Thymus (tissue), 14 donors: ENCODE data around the gene CHM. TPM values are rescaled to one million over a fixed set of nuclear protein-coding genes. Genes with fewer than 3 reads are reported as not detected.

ENCODE experiments used
- DNase-seq, 9 donors: peaks; one replicate each; pipeline ENCODE4 v3.0.0-alpha.2; 2013; ENCODE audit warnings: low spot score in 9 of 9, low read depth in 6 of 9, missing footprints in 1 of 9
- H3K27ac ChIP-seq, 2 donors: one replicate each; pipeline ENCODE4 v1.5.1; 2013; ENCODE audit warnings: control low read depth in 1 of 2, low read depth in 1 of 2, low read length in 1 of 2, mild to moderate bottlenecking in 1 of 2, moderate library complexity in 1 of 2
- H3K27me3 ChIP-seq, 2 donors: one replicate each; pipeline ENCODE4 v1.5.1; 2013; ENCODE audit warnings: low read length in 1 of 2; ENCODE audit not compliant: control insufficient read depth in 2 of 2, insufficient read depth in 1 of 2
- H3K36me3 ChIP-seq, 2 donors: one replicate each; pipeline ENCODE4 v1.5.1; 2013; ENCODE audit warnings: low read length in 1 of 2, mild to moderate bottlenecking in 1 of 2, moderate library complexity in 1 of 2; ENCODE audit not compliant: control insufficient read depth in 2 of 2, insufficient read depth in 2 of 2
- H3K4me1 ChIP-seq, 2 donors: one replicate each; pipeline ENCODE4 v1.5.1; 2013; ENCODE audit warnings: low read length in 2 of 2; ENCODE audit not compliant: control insufficient read depth in 2 of 2, insufficient read depth in 2 of 2
- H3K4me3 ChIP-seq, 2 donors: one replicate each; pipeline ENCODE4 v1.5.1; 2013; ENCODE audit warnings: low read length in 2 of 2, control low read depth in 1 of 2, mild to moderate bottlenecking in 1 of 2
- H3K9me3 ChIP-seq, 2 donors: one replicate each; pipeline ENCODE4 v1.5.1; 2013; ENCODE audit warnings: low read length in 1 of 2, mild to moderate bottlenecking in 1 of 2; ENCODE audit not compliant: control insufficient read depth in 2 of 2, insufficient read depth in 1 of 2
- WGBS: extraction: QIAGEN DNeasy Blood & Tissue Kit; methylation state at CpG from one replicate; pipeline ENCODE4 v1.1.7; 2013; 5-methylcytosine and 5-hydroxymethylcytosine counted together
- long read RNA-seq, 10 donors: transcript quantifications; one replicate each; lab custom pipeline, GENCODE V29; 2026
- polyA plus RNA-seq: library from polyadenylated mRNA; stranded (reverse); fragments of 200-250 nt; gene quantifications from one replicate; pipeline ENCODE4 v1.2.3, GENCODE V29; 2013
- total RNA-seq: library from RNA; stranded (reverse); fragments of 120-200 nt; gene quantifications from one replicate; pipeline ENCODE4 v1.2.4, GENCODE V29; 2013
- donor health status: healthy.

Gene CHM, protein sequence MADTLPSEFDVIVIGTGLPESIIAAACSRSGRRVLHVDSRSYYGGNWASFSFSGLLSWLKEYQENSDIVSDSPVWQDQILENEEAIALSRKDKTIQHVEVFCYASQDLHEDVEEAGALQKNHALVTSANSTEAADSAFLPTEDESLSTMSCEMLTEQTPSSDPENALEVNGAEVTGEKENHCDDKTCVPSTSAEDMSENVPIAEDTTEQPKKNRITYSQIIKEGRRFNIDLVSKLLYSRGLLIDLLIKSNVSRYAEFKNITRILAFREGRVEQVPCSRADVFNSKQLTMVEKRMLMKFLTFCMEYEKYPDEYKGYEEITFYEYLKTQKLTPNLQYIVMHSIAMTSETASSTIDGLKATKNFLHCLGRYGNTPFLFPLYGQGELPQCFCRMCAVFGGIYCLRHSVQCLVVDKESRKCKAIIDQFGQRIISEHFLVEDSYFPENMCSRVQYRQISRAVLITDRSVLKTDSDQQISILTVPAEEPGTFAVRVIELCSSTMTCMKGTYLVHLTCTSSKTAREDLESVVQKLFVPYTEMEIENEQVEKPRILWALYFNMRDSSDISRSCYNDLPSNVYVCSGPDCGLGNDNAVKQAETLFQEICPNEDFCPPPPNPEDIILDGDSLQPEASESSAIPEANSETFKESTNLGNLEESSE
- total RNA-seq (14.4 TPM), polyA plus RNA-seq (20.2 TPM)
- long read RNA-seq, donor 1, result 0 reads
- long read RNA-seq, donor 2, full-length matches to known transcripts, result 1 of 1 reads
- long read RNA-seq, donor 2, partial matches to known transcripts, result 0 of 1 reads
- long read RNA-seq, donor 2, other reads (novel, unspliced or antisense), result 0 of 1 reads
- long read RNA-seq, donor 3, full-length matches to known transcripts, result 2 of 2 reads
- long read RNA-seq, donor 3, partial matches to known transcripts, result 0 of 2 reads
- long read RNA-seq, donor 3, other reads (novel, unspliced or antisense), result 0 of 2 reads
- long read RNA-seq, donor 4, result 0 reads
- long read RNA-seq, donor 5, result 0 reads
- long read RNA-seq, donor 6, full-length matches to known transcripts, result 1 of 1 reads
- long read RNA-seq, donor 6, partial matches to known transcripts, result 0 of 1 reads
- long read RNA-seq, donor 6, other reads (novel, unspliced or antisense), result 0 of 1 reads
- long read RNA-seq, donor 7, partial matches to known transcripts, result 8 of 8 reads
- long read RNA-seq, donor 7, other reads (novel, unspliced or antisense), result 0 of 8 reads
- long read RNA-seq, donor 8, result 0 reads
- long read RNA-seq, donor 9, full-length matches to known transcripts, result 2 of 2 reads
- long read RNA-seq, donor 9, partial matches to known transcripts, result 0 of 2 reads
- long read RNA-seq, donor 9, other reads (novel, unspliced or antisense), result 0 of 2 reads
- long read RNA-seq, donor 10, full-length matches to known transcripts, result 2 of 2 reads
- long read RNA-seq, donor 10, partial matches to known transcripts, result 0 of 2 reads
- long read RNA-seq, donor 10, other reads (novel, unspliced or antisense), result 0 of 2 reads

- Histone ChIP-seq H3K27me3 (no peaks in the 10 kb centered on the region), H3K9me3 (no peaks in the 10 kb centered on the region), H3K36me3 (no peaks in the 10 kb centered on the region), H3K27ac (peak within 1 kb of the TSS; percentile 71 to 82), H3K4me3 (peak within 1 kb of the TSS; percentile 63 to 70), H3K4me1 (no peaks in the 10 kb centered on the region)
- 4% methylated on average over 25 of the region's 25 CpGs for WGBS
- peak; percentile 63 to 90 (median 77) for DNase-seq
These were observed at the start of gene CHM for GRCh38 chrX:86047174-86047935. TSS of gene CHM (minus strand) at chrX:86047558. CDS start at chrX:86047532, 26 bp downstream.

- H3K27me3 ChIP-seq, result no peaks in the 10 kb centered on the region
- H3K4me1 ChIP-seq, result no peaks in the 10 kb centered on the region
- peaks cover 0 to 3% of the 10 kb centered on the region in 2 donors for H3K9me3 ChIP-seq
- H3K27ac ChIP-seq, result no peak overlapping the region
- H3K36me3 ChIP-seq, result no peaks in the 10 kb centered on the region
- DNase-seq, result no peak
- no peak overlapping the region for H3K4me3 ChIP-seq
- 67% methylated on average over 5 of the region's 5 CpGs for WGBS
These were observed 31.3 kb upstream of the CHM start for GRCh38 chrX:86078650-86079049.

DNA sequence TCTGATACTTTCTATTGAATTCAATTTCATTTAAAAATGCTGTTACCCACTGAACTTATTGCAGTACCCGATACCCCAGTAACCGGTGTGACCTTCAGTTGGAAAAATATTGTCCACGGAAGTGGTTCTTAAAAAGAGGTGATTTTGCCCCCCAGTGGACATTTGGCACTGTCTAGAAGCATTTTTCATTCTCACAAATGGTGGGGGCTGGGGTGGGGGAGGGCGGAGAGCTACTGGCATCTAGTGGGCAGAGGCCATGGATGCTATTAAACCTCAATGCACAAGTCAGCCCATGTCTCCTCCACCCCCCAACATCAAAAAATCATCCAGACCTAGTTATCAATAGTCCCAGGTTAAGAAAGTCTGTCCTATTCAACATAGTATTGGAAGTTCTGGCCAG is 19.6 kb upstream of the CHM start:
- WGBS, result 86% methylated on average over 4 of the region's 4 CpGs
- Histone ChIP-seq H3K27me3 (no peaks in the 10 kb centered on the region), H3K4me1 (no peaks in the 10 kb centered on the region), H3K9me3 (no peaks in the 10 kb centered on the region), H3K36me3 (no peaks in the 10 kb centered on the region), H3K4me3 (no peak overlapping the region), H3K27ac (no peak overlapping the region)
- DNase-seq, result no peak

DNA sequence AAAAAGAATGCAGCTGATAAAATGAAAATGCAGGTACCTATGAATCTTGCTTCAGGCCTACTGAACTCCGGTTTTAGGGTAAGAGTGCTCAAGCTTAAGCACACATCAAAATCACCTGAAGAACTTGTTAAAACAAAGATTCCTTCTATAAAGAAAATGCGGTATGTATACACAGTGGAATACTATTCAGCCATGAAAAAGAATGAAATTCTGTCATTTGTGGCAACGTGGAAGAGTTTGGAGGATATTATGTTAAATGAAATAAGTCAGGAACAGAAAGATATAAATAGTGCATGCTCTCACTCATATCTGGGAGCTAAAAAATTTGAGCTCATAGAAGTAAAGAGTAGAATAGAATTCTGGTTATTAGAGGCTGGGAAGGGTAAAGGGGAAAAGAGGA is 14.0 kb upstream of the CHM start:
- Histone ChIP-seq H3K27ac (no peak overlapping the region), H3K4me1 (no peaks in the 10 kb centered on the region), H3K4me3 (no peak overlapping the region), H3K27me3 (no peaks in the 10 kb centered on the region), H3K36me3 (no peaks in the 10 kb centered on the region), H3K9me3 (no peaks in the 10 kb centered on the region)
- 87% methylated on average over 3 of the region's 3 CpGs for WGBS
- no peak for DNase-seq

GRCh38 chrX:86051741-86052140 is 4.4 kb upstream of the CHM start:
- H3K4me3 ChIP-seq, result no peak overlapping the region
- H3K27ac ChIP-seq, result no peak overlapping the region
- no peaks in the 10 kb centered on the region for H3K4me1 ChIP-seq
- WGBS, result 92% methylated on average over 2 of the region's 2 CpGs
- no peak for DNase-seq
- no peaks in the 10 kb centered on the region for H3K36me3 ChIP-seq
- H3K27me3 ChIP-seq, result no peaks in the 10 kb centered on the region
- H3K9me3 ChIP-seq, result no peaks in the 10 kb centered on the region

DNA sequence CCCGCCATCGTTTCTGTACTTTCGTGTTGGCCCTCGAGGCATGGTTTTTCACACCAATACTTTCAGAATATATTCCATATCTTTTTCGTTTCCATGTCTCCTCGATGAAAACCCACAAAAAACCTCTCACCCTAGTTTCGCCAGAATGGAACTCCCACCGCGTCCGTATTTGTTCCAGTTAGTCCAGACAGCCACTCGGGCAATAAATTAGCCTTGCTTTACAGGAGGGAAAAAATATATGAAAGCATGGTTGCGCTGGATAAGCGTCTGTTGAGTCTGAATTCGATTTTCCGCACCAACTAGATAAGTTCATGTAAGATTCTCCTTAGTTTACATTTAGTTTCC is 550 bp upstream of the CHM start:
- H3K4me3 ChIP-seq, result peak overlapping the region; percentile 63 to 70

DNA sequence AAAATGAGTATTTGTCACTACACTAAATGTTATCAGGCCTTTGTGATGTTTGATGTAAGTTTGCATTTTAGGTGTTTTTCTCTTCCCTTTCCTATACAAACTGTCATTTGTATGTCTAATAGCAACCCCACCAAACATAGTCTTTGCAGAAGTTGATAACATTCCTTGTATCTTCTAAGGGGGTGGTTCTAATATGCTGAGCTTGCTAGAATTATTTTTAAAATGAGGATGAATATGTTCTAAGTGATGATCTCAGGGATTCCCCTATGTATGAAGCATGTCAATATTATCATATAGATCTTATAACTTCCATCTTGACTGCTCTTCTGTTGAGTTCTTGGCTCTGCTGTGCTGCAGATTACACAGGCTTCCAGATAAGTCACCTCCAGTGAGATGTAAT is 3.1 kb downstream of the CHM start:
- DNase-seq, result no peak
- no peak overlapping the region for H3K4me3 ChIP-seq
- no peaks in the 10 kb centered on the region for H3K4me1 ChIP-seq
- peaks cover 0 to 8% of the 10 kb centered on the region in 2 donors for H3K9me3 ChIP-seq
- H3K27me3 ChIP-seq, result no peaks in the 10 kb centered on the region
- no peaks in the 10 kb centered on the region for H3K36me3 ChIP-seq
- H3K27ac ChIP-seq, result no peak overlapping the region

More for the DNA sequence above, 550 bp upstream of the CHM start:
- H3K27ac ChIP-seq, result no peak overlapping the region
- no peaks in the 10 kb centered on the region for H3K36me3 ChIP-seq
- 40% methylated on average over 15 of the region's 15 CpGs for WGBS
- no peak for DNase-seq
- H3K27me3 ChIP-seq, result no peaks in the 10 kb centered on the region
- no peaks in the 10 kb centered on the region for H3K4me1 ChIP-seq
- H3K9me3 ChIP-seq, result no peaks in the 10 kb centered on the region
